HepG2 (cell line): Measurements from ENCODE around the gene TXNDC11. TPM values are rescaled to one million over a fixed set of nuclear protein-coding genes. Genes with fewer than 3 reads are reported as not detected.

ENCODE experiments used
- CBFB ChIP-seq: sonication (generic); formaldehyde crosslinking; IDR thresholded peaks from 2 replicates; pipeline ENCODE4 v1.4.0; 2020; ENCODE audit warnings: missing genetic modification reagents
- FOXA3 ChIP-seq: IDR thresholded peaks from 2 replicates; pipeline ENCODE4 v1.6.1; 2016; ENCODE audit warnings: missing genetic modification reagents, missing compliant biosample characterization
- GATA4 ChIP-seq: sonication (generic); IDR thresholded peaks from 2 replicates; pipeline ENCODE4 v1.6.1; 2016; ENCODE audit warnings: antibody characterized with exemption, low read depth, borderline replicate concordance
- JUN ChIP-seq: sonication (generic); formaldehyde crosslinking; IDR thresholded peaks from 2 replicates; pipeline ENCODE4 v1.4.0; 2020; ENCODE audit warnings: mild to moderate bottlenecking, missing genetic modification reagents
- MAFK ChIP-seq, 2 experiments: IDR thresholded peaks in 1 of 2; conservative IDR thresholded peaks in 1 of 2; 2 replicates each; pipeline ENCODE4 v1.6.1; 2011; ENCODE audit warnings: improper control_type of control experiment in 2 of 2, low read length in 2 of 2
- MEIS1 ChIP-seq: sonication (generic); formaldehyde crosslinking; IDR thresholded peaks from 2 replicates; pipeline ENCODE4 v1.9.0; 2021; ENCODE audit warnings: mild to moderate bottlenecking, missing genetic modification reagents, moderate library complexity, borderline replicate concordance
- POLR2AphosphoS2 ChIP-seq: IDR thresholded peaks from 2 replicates; pipeline ENCODE4 v1.6.1; 2011; ENCODE audit warnings: low read depth, low read length, improper control_type of control experiment
- PPARG ChIP-seq: conservative IDR thresholded peaks from 2 replicates; pipeline ENCODE4 v1.6.1; 2016; ENCODE audit warnings: missing biosample characterization, missing genetic modification reagents
- RARG ChIP-seq: sonication (generic); formaldehyde crosslinking; IDR thresholded peaks from 2 replicates; pipeline ENCODE4 v1.4.0; 2020; ENCODE audit warnings: low read depth, mild to moderate bottlenecking, missing genetic modification reagents
- ZMAT5 ChIP-seq: sonication (generic); formaldehyde crosslinking; IDR thresholded peaks from 2 replicates; pipeline ENCODE4 v1.5.0; 2020; ENCODE audit warnings: mild to moderate bottlenecking, low read depth, missing genetic modification reagents, borderline replicate concordance
- ZNF10 ChIP-seq: sonication (generic); formaldehyde crosslinking; IDR thresholded peaks from 2 replicates; pipeline ENCODE4 v1.4.0; 2020; ENCODE audit warnings: mild to moderate bottlenecking, low read depth, missing genetic modification reagents, borderline replicate concordance
- ZNF367 ChIP-seq: sonication (generic); formaldehyde crosslinking; IDR thresholded peaks from 2 replicates; pipeline ENCODE4 v1.4.0; 2020; ENCODE audit warnings: missing genetic modification reagents, borderline replicate concordance
- ZNF451 ChIP-seq: sonication (generic); formaldehyde crosslinking; IDR thresholded peaks from 2 replicates; pipeline ENCODE4 v1.5.0; 2020; ENCODE audit warnings: mild to moderate bottlenecking, missing genetic modification reagents
- ZNF710 ChIP-seq: sonication (generic); formaldehyde crosslinking; IDR thresholded peaks from 2 replicates; pipeline ENCODE4 v1.5.0; 2020; ENCODE audit warnings: mild to moderate bottlenecking, missing genetic modification reagents, borderline replicate concordance
- ZNF850 ChIP-seq: sonication (generic); formaldehyde crosslinking; conservative IDR thresholded peaks from 2 replicates; pipeline ENCODE4 v1.9.0; 2021; ENCODE audit warnings: mild to moderate bottlenecking, missing genetic modification reagents
- polyA plus RNA-seq, 8 experiments: library from polyadenylated mRNA; depleted of rRNA in 3 of 8; stranded (reverse) in 7 of 8; unstranded in 1 of 8; fragments of >200 nt; fragmentation: Illumina TruSeq in 4 of 8; extraction: Trizol in 4 of 8; gene quantifications; 2 replicates each; pipeline versions ENCODE4 v1.2.1 to v1.2.3, GENCODE V29; 2011 to 2016; ENCODE audit warnings: low read depth in 4 of 8, missing spikeins in 1 of 8, mixed read lengths in 1 of 8; ENCODE audit not compliant: insufficient read depth in 1 of 8
- total RNA-seq, 5 experiments: library from RNA; depleted of rRNA; stranded (reverse); fragments of >200 nt; fragmentation: Illumina TruSeq; extraction: Trizol; gene quantifications; 2 replicates each; pipeline ENCODE4 v1.2.3, GENCODE V29; 2016; ENCODE audit warnings: low read depth in 1 of 5
- TF ChIP-seq, protein P1 (sequence below): sonication (generic); formaldehyde crosslinking; IDR thresholded peaks from 2 replicates; pipeline ENCODE4 v1.4.0; 2020; ENCODE audit warnings: missing genetic modification reagents
- TF ChIP-seq, protein P2 (sequence below): fragments of 450-650 bp; IDR thresholded peaks from 2 replicates; pipeline ENCODE4 v1.6.1; 2016
- TF ChIP-seq, protein P3 (sequence below): sonication (generic); formaldehyde crosslinking; IDR thresholded peaks from 2 replicates; pipeline ENCODE4 v1.4.0; 2020; ENCODE audit warnings: mild to moderate bottlenecking, low read depth, missing genetic modification reagents
- TF ChIP-seq, protein P4 (sequence below): sonication (generic); formaldehyde crosslinking; conservative IDR thresholded peaks from 2 replicates; pipeline ENCODE4 v1.4.0; 2020; ENCODE audit warnings: missing genetic modification reagents

Gene TXNDC11
- total and polyA plus RNA-seq, 2 of the 13 experiments (the other 11 are each of a cell fraction or from before 2014, with no cell fraction given) = 74.9 to 123 TPM

- TF ChIP-seq, protein P1, sequence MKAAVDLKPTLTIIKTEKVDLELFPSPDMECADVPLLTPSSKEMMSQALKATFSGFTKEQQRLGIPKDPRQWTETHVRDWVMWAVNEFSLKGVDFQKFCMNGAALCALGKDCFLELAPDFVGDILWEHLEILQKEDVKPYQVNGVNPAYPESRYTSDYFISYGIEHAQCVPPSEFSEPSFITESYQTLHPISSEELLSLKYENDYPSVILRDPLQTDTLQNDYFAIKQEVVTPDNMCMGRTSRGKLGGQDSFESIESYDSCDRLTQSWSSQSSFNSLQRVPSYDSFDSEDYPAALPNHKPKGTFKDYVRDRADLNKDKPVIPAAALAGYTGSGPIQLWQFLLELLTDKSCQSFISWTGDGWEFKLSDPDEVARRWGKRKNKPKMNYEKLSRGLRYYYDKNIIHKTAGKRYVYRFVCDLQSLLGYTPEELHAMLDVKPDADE = no peak
- TF ChIP-seq RARG (no peak), PPARG (CRISPR knock-in tag) (no peak), ZNF367 (CRISPR knock-in tag) (no peak), CBFB (CRISPR knock-in tag) (no peak; the same call in 1 of the 2 replicates), GATA4 (no peak), POLR2AphosphoS2 (no peak), MAFK (conservative IDR thresholded peaks at IDR 0.05 in 1 of 2, IDR thresholded peaks at IDR 0.05 in 1 of 2; ENCODE audit: low read length in 2 of 2) (no peak; a peak in 1 of 4 replicates), ZNF451 (CRISPR knock-in tag) (0 out of 2 replicates have a peak, but pooled peaks have one; percentile 28), FOXA3 (peak; percentile 58; the same call in 1 of the 2 replicates), ZNF10 (CRISPR knock-in tag) (no peak), JUN (CRISPR knock-in tag) (peak; percentile 96), ZNF710 (CRISPR knock-in tag) (no peak), MEIS1 (peak; percentile 91; the same call in 1 of the 2 replicates), ZNF850 (CRISPR knock-in tag) (no peak), ZMAT5 (CRISPR knock-in tag) (no peak)
- TF ChIP-seq, protein P2, sequence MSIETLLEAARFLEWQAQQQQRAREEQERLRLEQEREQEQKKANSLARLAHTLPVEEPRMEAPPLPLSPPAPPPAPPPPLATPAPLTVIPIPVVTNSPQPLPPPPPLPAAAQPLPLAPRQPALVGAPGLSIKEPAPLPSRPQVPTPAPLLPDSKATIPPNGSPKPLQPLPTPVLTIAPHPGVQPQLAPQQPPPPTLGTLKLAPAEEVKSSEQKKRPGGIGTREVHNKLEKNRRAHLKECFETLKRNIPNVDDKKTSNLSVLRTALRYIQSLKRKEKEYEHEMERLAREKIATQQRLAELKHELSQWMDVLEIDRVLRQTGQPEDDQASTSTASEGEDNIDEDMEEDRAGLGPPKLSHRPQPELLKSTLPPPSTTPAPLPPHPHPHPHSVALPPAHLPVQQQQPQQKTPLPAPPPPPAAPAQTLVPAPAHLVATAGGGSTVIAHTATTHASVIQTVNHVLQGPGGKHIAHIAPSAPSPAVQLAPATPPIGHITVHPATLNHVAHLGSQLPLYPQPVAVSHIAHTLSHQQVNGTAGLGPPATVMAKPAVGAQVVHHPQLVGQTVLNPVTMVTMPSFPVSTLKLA = no peak
- TF ChIP-seq, protein P3, sequence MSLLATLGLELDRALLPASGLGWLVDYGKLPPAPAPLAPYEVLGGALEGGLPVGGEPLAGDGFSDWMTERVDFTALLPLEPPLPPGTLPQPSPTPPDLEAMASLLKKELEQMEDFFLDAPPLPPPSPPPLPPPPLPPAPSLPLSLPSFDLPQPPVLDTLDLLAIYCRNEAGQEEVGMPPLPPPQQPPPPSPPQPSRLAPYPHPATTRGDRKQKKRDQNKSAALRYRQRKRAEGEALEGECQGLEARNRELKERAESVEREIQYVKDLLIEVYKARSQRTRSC (CRISPR knock-in tag) = no peak
- TF ChIP-seq, protein P4, sequence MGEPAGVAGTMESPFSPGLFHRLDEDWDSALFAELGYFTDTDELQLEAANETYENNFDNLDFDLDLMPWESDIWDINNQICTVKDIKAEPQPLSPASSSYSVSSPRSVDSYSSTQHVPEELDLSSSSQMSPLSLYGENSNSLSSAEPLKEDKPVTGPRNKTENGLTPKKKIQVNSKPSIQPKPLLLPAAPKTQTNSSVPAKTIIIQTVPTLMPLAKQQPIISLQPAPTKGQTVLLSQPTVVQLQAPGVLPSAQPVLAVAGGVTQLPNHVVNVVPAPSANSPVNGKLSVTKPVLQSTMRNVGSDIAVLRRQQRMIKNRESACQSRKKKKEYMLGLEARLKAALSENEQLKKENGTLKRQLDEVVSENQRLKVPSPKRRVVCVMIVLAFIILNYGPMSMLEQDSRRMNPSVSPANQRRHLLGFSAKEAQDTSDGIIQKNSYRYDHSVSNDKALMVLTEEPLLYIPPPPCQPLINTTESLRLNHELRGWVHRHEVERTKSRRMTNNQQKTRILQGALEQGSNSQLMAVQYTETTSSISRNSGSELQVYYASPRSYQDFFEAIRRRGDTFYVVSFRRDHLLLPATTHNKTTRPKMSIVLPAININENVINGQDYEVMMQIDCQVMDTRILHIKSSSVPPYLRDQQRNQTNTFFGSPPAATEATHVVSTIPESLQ (CRISPR knock-in tag) = no peak
These were observed 66.8 kb downstream of the TXNDC11 start (continued) for GRCh38 chr16:11675561-11676511.
